K562 treated with DMSO at 1 percent for 48 hours (cell line): ENCODE data around the gene NCF2. TPM values are rescaled to one million over a fixed set of nuclear protein-coding genes. Genes with fewer than 3 reads are reported as not detected.

Source experiments
- total RNA-seq: library from RNA; unstranded; fragments of 300-600 nt; gene quantifications from 2 replicates; pipeline ENCODE4 v1.2.3, GENCODE V29; 2022; ENCODE audit warnings: low replicate concordance; ENCODE audit errors: extremely low read depth

NCF2 gene
- not detected in 2 replicates for total RNA-seq

DNA sequence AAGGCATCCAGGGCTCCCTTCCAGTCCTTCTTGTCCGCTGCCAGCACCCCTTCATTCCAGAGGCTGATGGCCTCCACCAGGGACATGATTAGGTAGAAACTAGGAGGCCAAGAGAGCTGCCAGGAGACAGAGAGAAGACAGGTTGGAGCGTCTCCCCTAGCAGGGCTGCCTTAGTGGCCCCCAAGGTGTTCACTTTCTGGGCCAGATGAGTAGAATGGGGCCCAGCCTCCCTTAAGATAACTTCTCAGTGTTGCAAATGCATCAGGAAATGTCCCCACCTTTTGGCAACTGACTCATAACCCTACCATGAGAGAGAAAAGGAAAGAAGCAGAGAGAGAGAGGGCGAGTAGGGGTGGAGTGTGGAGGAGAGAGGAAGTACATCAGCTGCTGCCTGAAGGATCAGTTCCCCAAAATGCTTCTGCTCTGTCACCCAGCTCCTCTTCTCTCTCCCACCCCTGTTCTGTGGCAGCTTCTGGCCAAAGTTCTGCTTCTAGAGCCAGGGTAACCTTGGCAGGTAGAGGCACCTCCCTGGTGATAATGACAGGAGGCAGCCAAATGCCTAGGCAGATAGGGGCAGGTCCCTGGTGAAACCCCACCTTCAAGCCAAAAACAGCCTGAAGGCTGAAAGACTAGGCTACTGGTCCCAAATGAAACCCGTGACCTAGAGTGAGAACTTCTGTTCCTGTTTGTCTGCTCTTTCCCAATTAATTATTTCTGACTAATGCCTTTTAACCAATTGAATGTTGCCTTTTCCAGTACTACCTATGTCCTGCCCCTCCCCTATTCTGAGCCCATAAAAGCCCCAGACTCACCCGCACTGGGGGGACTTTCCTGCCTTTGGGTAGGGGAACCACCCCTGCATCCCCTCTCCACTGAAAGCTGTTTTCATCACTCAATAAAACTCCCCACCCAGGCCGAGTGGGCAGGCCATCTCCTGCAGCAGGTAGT is at the start of gene NCF2:
NCF2 (minus strand) TSS at position 216 of the 948 bp plus-strand sequence; CDS start at position 86, 130 bp downstream.

DNA sequence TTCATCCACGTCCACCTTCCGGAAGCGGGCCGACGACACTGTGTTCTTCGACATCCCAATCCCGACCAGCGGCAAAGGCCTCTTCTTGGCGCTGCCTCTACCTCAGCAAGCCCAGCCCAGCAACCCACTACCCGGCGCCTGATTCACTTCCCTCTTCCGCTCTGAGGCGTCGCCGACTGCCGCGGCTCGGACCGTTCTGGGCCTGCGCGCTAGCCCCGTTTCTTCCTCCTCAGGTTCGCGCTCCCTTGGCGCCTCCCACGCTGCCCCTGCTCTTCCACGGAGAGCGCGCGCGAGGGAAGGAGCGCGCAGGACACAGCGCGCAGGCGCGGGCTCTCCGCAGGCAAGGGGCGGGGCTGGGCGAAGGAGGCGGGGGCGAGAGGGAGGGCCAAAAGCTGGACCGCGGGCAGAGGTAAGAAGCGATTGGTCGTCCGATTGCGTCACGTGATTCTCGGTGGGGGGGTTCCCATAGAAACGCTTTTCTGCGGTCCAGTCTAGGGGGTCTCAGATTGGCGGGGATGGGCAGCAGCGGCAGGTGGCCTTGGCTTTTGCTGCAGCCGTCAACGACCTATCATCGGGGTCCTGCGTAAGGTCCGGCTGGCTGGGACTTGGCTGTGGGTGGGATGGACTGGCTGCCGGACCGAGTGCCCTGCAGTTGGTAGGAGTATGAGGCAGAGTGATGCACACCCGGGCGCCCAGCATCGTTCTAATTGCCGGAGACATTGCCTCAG is 45.5 kb upstream of the NCF2 start, which contains the start of gene ARPC5:
ARPC5 (minus strand) TSS at position 178 of the 728 bp plus-strand sequence; CDS start at position 54, 124 bp downstream.

Other genes starting within 250 kb of the NCF2 start
- not detected in 2 replicates for gene NMNAT2, start 172.1 kb downstream of the NCF2 start, total RNA-seq
- not detected in 2 replicates for gene SMG7, start 118.0 kb downstream of the NCF2 start, total RNA-seq
- gene ARPC5, start 45.3 kb upstream of the NCF2 start, total RNA-seq, result not detected in 2 replicates
- gene APOBEC4, start 62.9 kb upstream of the NCF2 start, total RNA-seq, result not detected in 2 replicates
- gene RGL1, start 214.7 kb upstream of the NCF2 start, total RNA-seq, result not detected in 2 replicates